Measurements from ENCODE around the gene KISS1. TPM values are rescaled to one million over a fixed set of nuclear protein-coding genes. Genes with fewer than 3 reads are reported as not detected.

KISS1 gene
- total and polyA plus RNA-seq, 2 of the 4 experiments (the other 2 are of a cell fraction) = 11.7 to 27.3 TPM

DNA sequence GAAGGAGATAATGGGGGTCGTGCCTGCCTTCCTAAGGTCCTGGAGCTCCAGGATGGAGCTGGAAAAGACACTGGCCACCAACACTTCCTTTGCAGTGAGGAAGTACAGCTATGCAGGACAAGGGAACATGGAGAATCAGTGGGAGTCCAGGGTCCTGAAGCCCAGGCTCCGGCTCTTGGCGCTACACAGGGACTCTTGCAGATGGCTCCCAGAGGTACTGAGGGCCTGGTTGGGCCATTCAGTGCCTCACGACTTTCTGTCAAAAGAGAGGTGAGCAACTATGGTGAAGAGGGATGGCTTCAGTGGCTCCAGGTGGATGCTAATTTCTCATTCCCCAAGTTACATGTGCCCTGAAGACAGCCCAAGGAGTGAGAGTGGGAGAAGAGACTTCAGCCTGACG is 42.6 kb downstream of the KISS1 start:
- Histone ChIP-seq H3K4me2 (ENCODE audit: low read depth, low read length) (no peak overlapping the region), H3K9me3 (ENCODE audit: control insufficient read depth, insufficient read depth, low read length) (no peaks in the 10 kb centered on the region), H2BK5ac (ENCODE audit: low read depth, low read length, poor library complexity, severe bottlenecking) (no peak overlapping the region), H2BK120ac (ENCODE audit: low read depth, low read length) (no peak overlapping the region), H3K23ac (ENCODE audit: low read depth, low read length) (no peak overlapping the region), H4K8ac (ENCODE audit: low read depth in 2 of 2, low read length in 2 of 2) (no peak overlapping the region), H2BK20ac (ENCODE audit: low read depth, low read length) (no peak overlapping the region), H3K56ac (ENCODE audit: extremely low read depth, insufficient read depth, low read length) (no peak overlapping the region), H3K79me1 (ENCODE audit: low read depth in 1 of 2, low read length in 2 of 2) (peaks cover 0 to 9% of the 10 kb centered on the region in 2 experiments; a peak in 2 of 4 replicates), H4K5ac (ENCODE audit: low read depth, low read length) (no peak overlapping the region), H3K27ac (ENCODE audit: insufficient read depth, low read length) (no peak overlapping the region), H2AK9ac (replicated peaks; ENCODE audit: low read depth, low read length, poor library complexity) (no peak overlapping the region), H3K9me1 (ENCODE audit: insufficient read depth, low read length) (peaks cover 7% of the 10 kb centered on the region; the same call in 1 of the 2 replicates), H3K4me1 (ENCODE audit: control insufficient read depth, insufficient read depth, low read length) (peaks cover 7% of the 10 kb centered on the region), H3K18ac (ENCODE audit: low read depth, low read length) (no peak overlapping the region), H3K14ac (replicated peaks; ENCODE audit: low read depth, low read length) (no peak overlapping the region), H3K9ac (ENCODE audit: low read depth, low read length) (no peak overlapping the region), H2AFZ (replicated peaks; ENCODE audit: low read length, poor library complexity) (no peak overlapping the region), H4K20me1 (ENCODE audit: insufficient read depth, low read length) (no peaks in the 10 kb centered on the region), H3K4me3 (ENCODE audit: insufficient read depth, low read depth, low read length) (no peak overlapping the region), H4K91ac (ENCODE audit: insufficient read depth, low read depth, low read length) (no peak overlapping the region), H3K27me3 (ENCODE audit: control insufficient read depth, insufficient read depth, low read length) (peaks cover 9% of the 10 kb centered on the region; the same call in 1 of the 2 replicates), H2BK15ac (ENCODE audit: low read depth, low read length) (no peak overlapping the region), H2AK5ac (ENCODE audit: low read depth, low read length) (no peak overlapping the region), H3K36me3 (ENCODE audit: control insufficient read depth, insufficient read depth, low read length) (no peaks in the 10 kb centered on the region), H3K4ac (ENCODE audit: low read depth, low read length) (no peak overlapping the region)
- CTCF ChIA-PET = interaction anchor here (1.0 kb wide), 1 partner anchor 53 kb away, joined by 4 read pairs; no protein-coding TSS in a partner anchor
- POLR2A ChIA-PET (ENCODE audit: unreplicated experiment) = no interaction called here
- DNase-seq = no peak
- TF ChIP-seq SMC3 (IDR thresholded peaks at IDR 0.05; ENCODE audit: low read depth, low read length) (no peak), MXI1 (IDR thresholded peaks at IDR 0.05; ENCODE audit: borderline replicate concordance, low read depth, low read length) (no peak), RFX5 (IDR thresholded peaks at IDR 0.05; ENCODE audit: low read depth, low read length) (no peak), CEBPB (IDR thresholded peaks at IDR 0.05; ENCODE audit: low read depth, low read length) (no peak), RCOR1 (IDR thresholded peaks at IDR 0.05; ENCODE audit: insufficient replicate concordance, low read length) (no peak), FOS (IDR thresholded peaks at IDR 0.05; ENCODE audit: low read depth, low read length) (no peak), NFE2L2 (IDR thresholded peaks at IDR 0.05; ENCODE audit: low read depth, low read length) (no peak), MAFK (IDR thresholded peaks at IDR 0.05; ENCODE audit: low read depth, low read length) (no peak), RAD21 (IDR thresholded peaks at IDR 0.05; ENCODE audit: low read length) (no peak), CHD1 (IDR thresholded peaks at IDR 0.05; ENCODE audit: low read depth, low read length) (no peak), BHLHE40 (IDR thresholded peaks at IDR 0.05; ENCODE audit: low read depth, low read length) (no peak), MAZ (IDR thresholded peaks at IDR 0.05; ENCODE audit: borderline replicate concordance, low read depth, low read length) (no peak)
- TF ChIP-seq, protein P1, sequence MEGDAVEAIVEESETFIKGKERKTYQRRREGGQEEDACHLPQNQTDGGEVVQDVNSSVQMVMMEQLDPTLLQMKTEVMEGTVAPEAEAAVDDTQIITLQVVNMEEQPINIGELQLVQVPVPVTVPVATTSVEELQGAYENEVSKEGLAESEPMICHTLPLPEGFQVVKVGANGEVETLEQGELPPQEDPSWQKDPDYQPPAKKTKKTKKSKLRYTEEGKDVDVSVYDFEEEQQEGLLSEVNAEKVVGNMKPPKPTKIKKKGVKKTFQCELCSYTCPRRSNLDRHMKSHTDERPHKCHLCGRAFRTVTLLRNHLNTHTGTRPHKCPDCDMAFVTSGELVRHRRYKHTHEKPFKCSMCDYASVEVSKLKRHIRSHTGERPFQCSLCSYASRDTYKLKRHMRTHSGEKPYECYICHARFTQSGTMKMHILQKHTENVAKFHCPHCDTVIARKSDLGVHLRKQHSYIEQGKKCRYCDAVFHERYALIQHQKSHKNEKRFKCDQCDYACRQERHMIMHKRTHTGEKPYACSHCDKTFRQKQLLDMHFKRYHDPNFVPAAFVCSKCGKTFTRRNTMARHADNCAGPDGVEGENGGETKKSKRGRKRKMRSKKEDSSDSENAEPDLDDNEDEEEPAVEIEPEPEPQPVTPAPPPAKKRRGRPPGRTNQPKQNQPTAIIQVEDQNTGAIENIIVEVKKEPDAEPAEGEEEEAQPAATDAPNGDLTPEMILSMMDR (conservative IDR thresholded peaks at IDR 0.05; ENCODE audit: low read depth, low read length) = no peak
- TF ChIP-seq, protein P2, sequence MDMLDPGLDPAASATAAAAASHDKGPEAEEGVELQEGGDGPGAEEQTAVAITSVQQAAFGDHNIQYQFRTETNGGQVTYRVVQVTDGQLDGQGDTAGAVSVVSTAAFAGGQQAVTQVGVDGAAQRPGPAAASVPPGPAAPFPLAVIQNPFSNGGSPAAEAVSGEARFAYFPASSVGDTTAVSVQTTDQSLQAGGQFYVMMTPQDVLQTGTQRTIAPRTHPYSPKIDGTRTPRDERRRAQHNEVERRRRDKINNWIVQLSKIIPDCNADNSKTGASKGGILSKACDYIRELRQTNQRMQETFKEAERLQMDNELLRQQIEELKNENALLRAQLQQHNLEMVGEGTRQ (IDR thresholded peaks at IDR 0.05; ENCODE audit: low read depth, low read length) = no peak
- TF ChIP-seq, protein P3, sequence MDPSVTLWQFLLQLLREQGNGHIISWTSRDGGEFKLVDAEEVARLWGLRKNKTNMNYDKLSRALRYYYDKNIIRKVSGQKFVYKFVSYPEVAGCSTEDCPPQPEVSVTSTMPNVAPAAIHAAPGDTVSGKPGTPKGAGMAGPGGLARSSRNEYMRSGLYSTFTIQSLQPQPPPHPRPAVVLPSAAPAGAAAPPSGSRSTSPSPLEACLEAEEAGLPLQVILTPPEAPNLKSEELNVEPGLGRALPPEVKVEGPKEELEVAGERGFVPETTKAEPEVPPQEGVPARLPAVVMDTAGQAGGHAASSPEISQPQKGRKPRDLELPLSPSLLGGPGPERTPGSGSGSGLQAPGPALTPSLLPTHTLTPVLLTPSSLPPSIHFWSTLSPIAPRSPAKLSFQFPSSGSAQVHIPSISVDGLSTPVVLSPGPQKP (IDR thresholded peaks at IDR 0.05; ENCODE audit: borderline replicate concordance, low read depth, low read length) = no peak
- in situ Hi-C loops (cut with MboI; ENCODE audit: low sequenced_read_pairs) = no loop called here
- BruUV-seq (replicated peaks) = no TSS peak
- intact Hi-C loops (cut with micrococcal nuclease) = no loop called here
- 100% methylated on average over 1 of the region's 5 CpGs; no CpG with 5 or more reads in 1 of the 2 experiments for WGBS, 2 experiments (ENCODE audit: extremely low coverage in 2 of 2, insufficient read length in 1 of 2)
- ATAC-seq (ENCODE audit: low read depth) = no peak
- dilution Hi-C loops (cut with HindIII; ENCODE audit: low sequenced_read_pairs, unreplicated experiment) = loop anchor here (25.0 kb wide), 1 partner anchor 234 kb away; no protein-coding TSS in a partner anchor

Data from IMR-90 (cell line).